HepG2 (cell line): ENCODE data around the gene AMDHD1. TPM values are rescaled to one million over a fixed set of nuclear protein-coding genes. Genes with fewer than 3 reads are reported as not detected.

Experiments used
- DNMT3B ChIP-seq: conservative IDR thresholded peaks from 2 replicates; pipeline ENCODE4 v1.6.1; 2016; ENCODE audit warnings: missing biosample characterization, control low read depth
- FOXA1 ChIP-seq, 2 experiments: fragments of 450-650 bp in 1 of 2; sonication (generic) in 1 of 2; formaldehyde crosslinking in 1 of 2; IDR thresholded peaks; 2 replicates each; pipeline versions ENCODE4 v1.4.0 to v1.6.1; 2016 to 2020; ENCODE audit warnings: missing genetic modification reagents in 1 of 2
- HNRNPL ChIP-seq: fragments of 200-400 bp; formaldehyde crosslinking; IDR thresholded peaks from 2 replicates; pipeline ENCODE4 v1.6.1; 2017; ENCODE audit warnings: mild to moderate bottlenecking, low read depth, low read length
- JARID2 ChIP-seq: sonication (generic); formaldehyde crosslinking; IDR thresholded peaks from 2 replicates; pipeline ENCODE4 v1.8.1; 2023; ENCODE audit warnings: missing genetic modification reagents, inconsistent platforms; ENCODE audit not compliant: insufficient replicate concordance
- KDM3A ChIP-seq: IDR thresholded peaks from 2 replicates; pipeline ENCODE4 v1.6.1; 2018; ENCODE audit warnings: low read depth, missing compliant biosample characterization
- MIER3 ChIP-seq: IDR thresholded peaks from 2 replicates; pipeline ENCODE4 v1.6.1; 2016; ENCODE audit warnings: missing compliant biosample characterization, borderline replicate concordance
- NBN ChIP-seq: fragments of 450-650 bp; conservative IDR thresholded peaks from 2 replicates; pipeline ENCODE4 v1.6.1; 2017
- NR2F2 ChIP-seq: IDR thresholded peaks from 2 replicates; pipeline ENCODE4 v1.6.1; 2012; ENCODE audit warnings: low read depth, inconsistent platforms, borderline replicate concordance
- POGZ ChIP-seq: sonication (generic); formaldehyde crosslinking; IDR thresholded peaks from 2 replicates; pipeline ENCODE4 v1.4.0; 2020; ENCODE audit warnings: mild to moderate bottlenecking, missing genetic modification reagents
- POLR2AphosphoS2 ChIP-seq: IDR thresholded peaks from 2 replicates; pipeline ENCODE4 v1.6.1; 2011; ENCODE audit warnings: low read depth, low read length, improper control_type of control experiment
- PRDM10 ChIP-seq: sonication (generic); formaldehyde crosslinking; IDR thresholded peaks from 2 replicates; pipeline ENCODE4 v1.4.0; 2020; ENCODE audit warnings: low read depth, missing genetic modification reagents
- RFX5 ChIP-seq: IDR thresholded peaks from 2 replicates; pipeline ENCODE4 v1.6.1; 2011; ENCODE audit warnings: low read depth, low read length, improper control_type of control experiment
- TARDBP ChIP-seq: sonication (generic); formaldehyde crosslinking; IDR thresholded peaks from 2 replicates; pipeline ENCODE4 v1.8.0; 2022; ENCODE audit warnings: mild to moderate bottlenecking, missing genetic modification reagents
- THAP11 ChIP-seq: IDR thresholded peaks from 2 replicates; pipeline ENCODE4 v1.6.1; 2016; ENCODE audit warnings: missing biosample characterization, missing genetic modification reagents
- U2AF2 ChIP-seq: fragments of 200-400 bp; formaldehyde crosslinking; IDR thresholded peaks from 2 replicates; pipeline ENCODE4 v1.6.1; 2017; ENCODE audit warnings: low read depth, mild to moderate bottlenecking, low read length
- ZBED4 ChIP-seq: sonication (generic); formaldehyde crosslinking; IDR thresholded peaks from 2 replicates; pipeline ENCODE4 v1.4.0; 2020; ENCODE audit warnings: missing genetic modification reagents, borderline replicate concordance
- ZBTB42 ChIP-seq: sonication (generic); formaldehyde crosslinking; IDR thresholded peaks from 2 replicates; pipeline ENCODE4 v1.5.0; 2020; ENCODE audit warnings: mild to moderate bottlenecking, missing genetic modification reagents
- ZC3H13 ChIP-seq: sonication (generic); formaldehyde crosslinking; IDR thresholded peaks from 2 replicates; pipeline ENCODE4 v1.8.1; 2023; ENCODE audit warnings: mild to moderate bottlenecking, missing genetic modification reagents, moderate library complexity
- ZNF160 ChIP-seq: sonication (generic); formaldehyde crosslinking; IDR thresholded peaks from 2 replicates; pipeline ENCODE4 v1.8.0; 2022; ENCODE audit warnings: mild to moderate bottlenecking, inconsistent platforms, missing genetic modification reagents
- ZNF546 ChIP-seq: sonication (generic); formaldehyde crosslinking; conservative IDR thresholded peaks from 2 replicates; pipeline ENCODE4 v1.8.1; 2023; ENCODE audit warnings: mild to moderate bottlenecking, missing genetic modification reagents
- ZNF614 ChIP-seq: IDR thresholded peaks from 2 replicates; pipeline ENCODE4 v1.6.1; 2018; ENCODE audit warnings: missing biosample characterization, missing genetic modification reagents, inconsistent platforms, borderline replicate concordance
- ZNF619 ChIP-seq: sonication (generic); formaldehyde crosslinking; IDR thresholded peaks from 2 replicates; pipeline ENCODE4 v1.4.0; 2020; ENCODE audit warnings: mild to moderate bottlenecking, missing genetic modification reagents
- ZNF720 ChIP-seq: sonication (generic); formaldehyde crosslinking; IDR thresholded peaks from 2 replicates; pipeline ENCODE4 v1.4.0; 2020; ENCODE audit warnings: missing genetic modification reagents
- ZNF788 ChIP-seq: sonication (generic); formaldehyde crosslinking; IDR thresholded peaks from 2 replicates; pipeline ENCODE4 v1.5.0; 2020; ENCODE audit warnings: mild to moderate bottlenecking, missing genetic modification reagents, borderline replicate concordance
- ZSCAN30 ChIP-seq: sonication (generic); formaldehyde crosslinking; IDR thresholded peaks from 2 replicates; pipeline ENCODE4 v1.5.0; 2020; ENCODE audit warnings: mild to moderate bottlenecking, missing genetic modification reagents
- polyA plus RNA-seq, 8 experiments: library from polyadenylated mRNA; depleted of rRNA in 3 of 8; stranded (reverse) in 7 of 8; unstranded in 1 of 8; fragments of >200 nt; fragmentation: Illumina TruSeq in 4 of 8; extraction: Trizol in 4 of 8; gene quantifications; 2 replicates each; pipeline versions ENCODE4 v1.2.1 to v1.2.3, GENCODE V29; 2011 to 2016; ENCODE audit warnings: low read depth in 4 of 8, missing spikeins in 1 of 8, mixed read lengths in 1 of 8; ENCODE audit not compliant: insufficient read depth in 1 of 8
- total RNA-seq, 5 experiments: library from RNA; depleted of rRNA; stranded (reverse); fragments of >200 nt; fragmentation: Illumina TruSeq; extraction: Trizol; gene quantifications; 2 replicates each; pipeline ENCODE4 v1.2.3, GENCODE V29; 2016; ENCODE audit warnings: low read depth in 1 of 5

Gene AMDHD1
- total and polyA plus RNA-seq, 2 of the 13 experiments (the other 11 are each of a cell fraction or from before 2014, with no cell fraction given), result 6.5 to 29.6 TPM

- TF ChIP-seq ZNF619 (no peak), THAP11 (CRISPR knock-in tag) (0 out of 2 replicates have a peak, but pooled peaks have one; percentile 55), RFX5 (no peak), U2AF2 (no peak), MIER3 (CRISPR knock-in tag) (peak; percentile 31; the same call in 1 of the 2 replicates), TARDBP (peak; percentile 77; the same call in 1 of the 2 replicates), ZBED4 (CRISPR knock-in tag) (no peak), PRDM10 (no peak), ZBTB42 (CRISPR knock-in tag) (no peak), POGZ (CRISPR knock-in tag) (peak; percentile 77), ZC3H13 (CRISPR knock-in tag) (no peak), DNMT3B (CRISPR knock-in tag) (no peak), JARID2 (CRISPR knock-in tag) (no peak), ZSCAN30 (no peak), KDM3A (CRISPR knock-in tag) (no peak), HNRNPL (no peak), NBN (no peak), ZNF614 (CRISPR knock-in tag) (peak; percentile 69; the same call in 1 of the 2 replicates), ZNF160 (CRISPR knock-in tag) (no peak; the same call in 1 of the 2 replicates), ZNF788 (peak; percentile 49; the same call in 1 of the 2 replicates), ZNF546 (CRISPR knock-in tag) (no peak), NR2F2 (peak; percentile 72), FOXA1 (IDR thresholded peaks at IDR 0.05) (no peak), FOXA1 (CRISPR knock-in tag; IDR thresholded peaks at IDR 0.05) (0 out of 2 replicates have a peak, but pooled peaks have one; percentile 13), POLR2AphosphoS2 (no peak), ZNF720 (CRISPR knock-in tag) (no peak)
These were observed 33.3 kb downstream of the AMDHD1 start (continued) for GRCh38 chr12:95976416-95976832.
